ENCODE data around the gene TJP3.

The TJP3 gene

GRCh38 chr19:3710265-3710812 is 2.2 kb downstream of the TJP3 start:
- no peak for DNase-seq (ENCODE audit: low read depth in 4 of 4, low spot score in 1 of 4)

GRCh38 chr19:3712663-3713611 is 4.8 kb downstream of the TJP3 start:
- no peak for DNase-seq (ENCODE audit: low read depth in 4 of 4, low spot score in 1 of 4)

- no peak for DNase-seq (ENCODE audit: low read depth in 4 of 4, low spot score in 1 of 4)
Observed at GRCh38 chr19:3716147-3716668, 8.0 kb downstream of the TJP3 start.

- DNase-seq (ENCODE audit: low read depth in 4 of 4, low spot score in 1 of 4) = no peak
Observed at GRCh38 chr19:3719868-3720267, 11.7 kb downstream of the TJP3 start.

GRCh38 chr19:3720349-3720917 is 12.2 kb downstream of the TJP3 start:
- no peak for DNase-seq (ENCODE audit: low read depth in 4 of 4, low spot score in 1 of 4)

- DNase-seq (ENCODE audit: low read depth in 4 of 4, low spot score in 1 of 4) = peak; percentile 71 to 83 (median 76)
Observed at GRCh38 chr19:3721131-3721886, 13.1 kb downstream of the TJP3 start.

- no peak for DNase-seq (ENCODE audit: low read depth in 4 of 4, low spot score in 1 of 4)
Observed at GRCh38 chr19:3721887-3722442, 13.8 kb downstream of the TJP3 start.

- no peak for DNase-seq (ENCODE audit: low read depth in 4 of 4, low spot score in 1 of 4)
Observed at GRCh38 chr19:3722443-3723109, 14.4 kb downstream of the TJP3 start.

- no peak for DNase-seq (ENCODE audit: low read depth in 4 of 4, low spot score in 1 of 4)
Observed at GRCh38 chr19:3723110-3723488, 14.9 kb downstream of the TJP3 start.

GRCh38 chr19:3723883-3724282 is 15.7 kb downstream of the TJP3 start:
- no peak for DNase-seq (ENCODE audit: low read depth in 4 of 4, low spot score in 1 of 4)

- DNase-seq (ENCODE audit: low read depth in 4 of 4, low spot score in 1 of 4) = no peak
Observed at GRCh38 chr19:3725121-3725520, 16.9 kb downstream of the TJP3 start.

- no peak for DNase-seq (ENCODE audit: low read depth in 4 of 4, low spot score in 1 of 4)
Observed at GRCh38 chr19:3725640-3726310, 17.6 kb downstream of the TJP3 start.

GRCh38 chr19:3730457-3730958 is 22.3 kb downstream of the TJP3 start:
- DNase-seq (ENCODE audit: low read depth in 4 of 4, low spot score in 1 of 4) = no peak

- no peak for DNase-seq (ENCODE audit: low read depth in 4 of 4, low spot score in 1 of 4)
Observed at GRCh38 chr19:3732108-3732507, 23.9 kb downstream of the TJP3 start.

- no peak for DNase-seq (ENCODE audit: low read depth in 4 of 4, low spot score in 1 of 4)
Observed at GRCh38 chr19:3733549-3734309, 25.5 kb downstream of the TJP3 start.

GRCh38 chr19:3734310-3734600 is 26.1 kb downstream of the TJP3 start:
- no peak for DNase-seq (ENCODE audit: low read depth in 4 of 4, low spot score in 1 of 4)

GRCh38 chr19:3736106-3736724 is 28.0 kb downstream of the TJP3 start:
- DNase-seq (ENCODE audit: low read depth in 4 of 4, low spot score in 1 of 4) = no peak

GRCh38 chr19:3737487-3738205 is 29.5 kb downstream of the TJP3 start:
- no peak for DNase-seq (ENCODE audit: low read depth in 4 of 4, low spot score in 1 of 4)

Measured in stimulated activated CD4-positive, alpha-beta T cell treated with anti-CD3 and anti-CD28 coated beads, Interleukin-1b, Interleukin-23, amount 100 ng/mL, for 24 hours (primary cell).